Measurements from ENCODE around the gene TRAM2.

Gene TRAM2

GRCh38 chr6:52496631-52497030, 80.2 kb downstream of the TRAM2 start:
- Histone ChIP-seq H3K9me3 (ENCODE audit: control extremely low read depth in 1 of 5, control insufficient read depth in 4 of 5, insufficient read depth in 2 of 5, low read depth in 1 of 5, low read length in 4 of 5) (no peaks in the 10 kb centered on the region), H3K4me1 (ENCODE audit: control extremely low read depth in 1 of 4, control insufficient read depth in 4 of 4, insufficient read depth in 4 of 4, low read length in 3 of 4) (peaks cover 0 to 3% (median 0%) of the 10 kb centered on the region in 4 experiments), H3K36me3 (ENCODE audit: control insufficient read depth in 4 of 4, insufficient read depth in 4 of 4, low read length in 3 of 4) (peaks cover 0 to 8% (median 6%) of the 10 kb centered on the region in 4 experiments), H3K27ac (ENCODE audit: insufficient read depth in 1 of 2, low read depth in 1 of 2, low read length in 2 of 2, poor library complexity in 1 of 2, severe bottlenecking in 2 of 2) (no peak overlapping the region), H3K4me3 (ENCODE audit: control insufficient read depth in 1 of 7, extremely low read depth in 1 of 7, insufficient read depth in 4 of 7, low read depth in 2 of 7, low read length in 6 of 7) (no peak overlapping the region), H3K27me3 (replicated peaks in 2 of 5; ENCODE audit: control insufficient read depth in 4 of 5, insufficient read depth in 5 of 5, low read length in 4 of 5) (no peaks in the 10 kb centered on the region)
- WGBS (ENCODE audit: insufficient coverage) = 100% methylated on average over 1 of the region's 2 CpGs
- CTCF ChIA-PET = interaction anchor here (0.6 kb wide), 1 partner anchor 1854 kb away, joined by 3 read pairs; no protein-coding TSS in a partner anchor
- DNase-seq = no peak
- POLR2A ChIA-PET = no interaction called here

GRCh38 chr6:52495922-52496321, 80.9 kb downstream of the TRAM2 start:
- no peak overlapping the region for H3K4me3 ChIP-seq (ENCODE audit: control insufficient read depth in 1 of 7, extremely low read depth in 1 of 7, insufficient read depth in 4 of 7, low read depth in 2 of 7, low read length in 6 of 7)
- no peak for DNase-seq
- H3K36me3 ChIP-seq (ENCODE audit: control insufficient read depth in 4 of 4, insufficient read depth in 4 of 4, low read length in 3 of 4) = peaks cover 0 to 8% (median 5%) of the 10 kb centered on the region in 4 experiments
- H3K27me3 ChIP-seq (replicated peaks in 2 of 5; ENCODE audit: control insufficient read depth in 4 of 5, insufficient read depth in 5 of 5, low read length in 4 of 5) = no peaks in the 10 kb centered on the region
- WGBS (ENCODE audit: insufficient coverage) = 92% methylated on average over 3 of the region's 3 CpGs
- no peaks in the 10 kb centered on the region for H3K9me3 ChIP-seq (ENCODE audit: control extremely low read depth in 1 of 5, control insufficient read depth in 4 of 5, insufficient read depth in 2 of 5, low read depth in 1 of 5, low read length in 4 of 5)
- POLR2A ChIA-PET = no interaction called here
- H3K27ac ChIP-seq (ENCODE audit: insufficient read depth in 1 of 2, low read depth in 1 of 2, low read length in 2 of 2, poor library complexity in 1 of 2, severe bottlenecking in 2 of 2) = no peak overlapping the region
- peaks cover 0 to 3% (median 0%) of the 10 kb centered on the region in 4 experiments for H3K4me1 ChIP-seq (ENCODE audit: control extremely low read depth in 1 of 4, control insufficient read depth in 4 of 4, insufficient read depth in 4 of 4, low read length in 3 of 4)
- CTCF ChIA-PET = interaction anchor here (0.6 to 1.0 kb wide), 2 partner anchors 9 to 1853 kb away, joined by 3 read pairs; no protein-coding TSS in a partner anchor

GRCh38 chr6:52494298-52495072, 82.4 kb downstream of the TRAM2 start:
- H3K36me3 ChIP-seq (ENCODE audit: control insufficient read depth in 4 of 4, insufficient read depth in 4 of 4, low read length in 3 of 4) = peaks cover 0 to 3% (median 0%) of the 10 kb centered on the region in 4 experiments
- POLR2A ChIA-PET = no interaction called here
- WGBS (ENCODE audit: insufficient coverage) = 100% methylated on average over 5 of the region's 7 CpGs
- CTCF ChIA-PET = interaction anchor here (1.0 to 1.8 kb wide), 3 partner anchors 10 to 168 kb away, joined by 3 to 4 read pairs (median 3); no protein-coding TSS in a partner anchor
- DNase-seq = no peak
- peaks cover 0 to 9% (median 2%) of the 10 kb centered on the region in 4 experiments for H3K4me1 ChIP-seq (ENCODE audit: control extremely low read depth in 1 of 4, control insufficient read depth in 4 of 4, insufficient read depth in 4 of 4, low read length in 3 of 4)
- no peak overlapping the region for H3K27ac ChIP-seq (ENCODE audit: insufficient read depth in 1 of 2, low read depth in 1 of 2, low read length in 2 of 2, poor library complexity in 1 of 2, severe bottlenecking in 2 of 2)
- H3K4me3 ChIP-seq (ENCODE audit: control insufficient read depth in 1 of 7, extremely low read depth in 1 of 7, insufficient read depth in 4 of 7, low read depth in 2 of 7, low read length in 6 of 7) = no peak overlapping the region
- no peaks in the 10 kb centered on the region for H3K9me3 ChIP-seq (ENCODE audit: control extremely low read depth in 1 of 5, control insufficient read depth in 4 of 5, insufficient read depth in 2 of 5, low read depth in 1 of 5, low read length in 4 of 5)
- H3K27me3 ChIP-seq (replicated peaks in 2 of 5; ENCODE audit: control insufficient read depth in 4 of 5, insufficient read depth in 5 of 5, low read length in 4 of 5) = no peaks in the 10 kb centered on the region

GRCh38 chr6:52493669-52494068, 83.2 kb downstream of the TRAM2 start:
- Histone ChIP-seq H3K27me3 (replicated peaks in 2 of 5; ENCODE audit: control insufficient read depth in 4 of 5, insufficient read depth in 5 of 5, low read length in 4 of 5) (no peaks in the 10 kb centered on the region), H3K4me1 (ENCODE audit: control extremely low read depth in 1 of 4, control insufficient read depth in 4 of 4, insufficient read depth in 4 of 4, low read length in 3 of 4) (peaks cover 0 to 9% (median 2%) of the 10 kb centered on the region in 4 experiments), H3K4me3 (ENCODE audit: control insufficient read depth in 1 of 7, extremely low read depth in 1 of 7, insufficient read depth in 4 of 7, low read depth in 2 of 7, low read length in 6 of 7) (no peak overlapping the region), H3K9me3 (ENCODE audit: control extremely low read depth in 1 of 5, control insufficient read depth in 4 of 5, insufficient read depth in 2 of 5, low read depth in 1 of 5, low read length in 4 of 5) (no peaks in the 10 kb centered on the region), H3K36me3 (ENCODE audit: control insufficient read depth in 4 of 4, insufficient read depth in 4 of 4, low read length in 3 of 4) (peaks cover 0 to 3% (median 0%) of the 10 kb centered on the region in 4 experiments), H3K27ac (ENCODE audit: insufficient read depth in 1 of 2, low read depth in 1 of 2, low read length in 2 of 2, poor library complexity in 1 of 2, severe bottlenecking in 2 of 2) (no peak overlapping the region)
- WGBS (ENCODE audit: insufficient coverage) = no CpG with 5 or more reads among the region's 3 CpGs
- no peak for DNase-seq
- ChIA-PET POLR2A (no interaction called here), CTCF (interaction anchor here (0.7 to 1.8 kb wide), 3 partner anchors 13 to 1388 kb away, joined by 3 to 4 read pairs (median 4); no protein-coding TSS in a partner anchor)

GRCh38 chr6:52491203-52492069, 85.4 kb downstream of the TRAM2 start:
- ChIA-PET CTCF (interaction anchor here (1.0 kb wide), 1 partner anchor 107 kb away, joined by 3 read pairs; no protein-coding TSS in a partner anchor), POLR2A (no interaction called here)
- no peak overlapping the region for H3K27ac ChIP-seq (ENCODE audit: insufficient read depth in 1 of 2, low read depth in 1 of 2, low read length in 2 of 2, poor library complexity in 1 of 2, severe bottlenecking in 2 of 2)
- H3K9me3 ChIP-seq (ENCODE audit: control extremely low read depth in 1 of 5, control insufficient read depth in 4 of 5, insufficient read depth in 2 of 5, low read depth in 1 of 5, low read length in 4 of 5) = no peaks in the 10 kb centered on the region
- no peaks in the 10 kb centered on the region for H3K36me3 ChIP-seq (ENCODE audit: control insufficient read depth in 4 of 4, insufficient read depth in 4 of 4, low read length in 3 of 4)
- 96% methylated on average over 7 of the region's 14 CpGs for WGBS (ENCODE audit: insufficient coverage)
- no peak for DNase-seq
- peaks cover 0 to 9% (median 2%) of the 10 kb centered on the region in 4 experiments for H3K4me1 ChIP-seq (ENCODE audit: control extremely low read depth in 1 of 4, control insufficient read depth in 4 of 4, insufficient read depth in 4 of 4, low read length in 3 of 4)
- no peaks in the 10 kb centered on the region for H3K27me3 ChIP-seq (replicated peaks in 2 of 5; ENCODE audit: control insufficient read depth in 4 of 5, insufficient read depth in 5 of 5, low read length in 4 of 5)
- H3K4me3 ChIP-seq (ENCODE audit: control insufficient read depth in 1 of 7, extremely low read depth in 1 of 7, insufficient read depth in 4 of 7, low read depth in 2 of 7, low read length in 6 of 7) = no peak overlapping the region

GRCh38 chr6:52489881-52490280, 87.0 kb downstream of the TRAM2 start:
- no peaks in the 10 kb centered on the region for H3K9me3 ChIP-seq (ENCODE audit: control extremely low read depth in 1 of 5, control insufficient read depth in 4 of 5, insufficient read depth in 2 of 5, low read depth in 1 of 5, low read length in 4 of 5)
- peaks cover 0 to 9% (median 2%) of the 10 kb centered on the region in 4 experiments for H3K4me1 ChIP-seq (ENCODE audit: control extremely low read depth in 1 of 4, control insufficient read depth in 4 of 4, insufficient read depth in 4 of 4, low read length in 3 of 4)
- no peaks in the 10 kb centered on the region for H3K27me3 ChIP-seq (replicated peaks in 2 of 5; ENCODE audit: control insufficient read depth in 4 of 5, insufficient read depth in 5 of 5, low read length in 4 of 5)
- no peak for DNase-seq
- H3K27ac ChIP-seq (ENCODE audit: insufficient read depth in 1 of 2, low read depth in 1 of 2, low read length in 2 of 2, poor library complexity in 1 of 2, severe bottlenecking in 2 of 2) = no peak overlapping the region
- ChIA-PET POLR2A (no interaction called here), CTCF (interaction anchor here (0.8 to 1.6 kb wide), 3 partner anchors 10 to 108 kb away, joined by 4 to 5 read pairs (median 5); no protein-coding TSS in a partner anchor)
- WGBS (ENCODE audit: insufficient coverage) = 9% methylated on average over 3 of the region's 5 CpGs
- no peak overlapping the region for H3K4me3 ChIP-seq (ENCODE audit: control insufficient read depth in 1 of 7, extremely low read depth in 1 of 7, insufficient read depth in 4 of 7, low read depth in 2 of 7, low read length in 6 of 7)
- peaks cover 0 to 4% (median 0%) of the 10 kb centered on the region in 4 experiments for H3K36me3 ChIP-seq (ENCODE audit: control insufficient read depth in 4 of 4, insufficient read depth in 4 of 4, low read length in 3 of 4)

All from common myeloid progenitor, CD34-positive (primary cell).